MM.1S (cell line): ENCODE data around the gene TTC27.

Experiments used
- DNase-seq: peaks from one replicate; pipeline ENCODE4 v3.0.0-alpha.2; 2015
- H2AFZ ChIP-seq: fragments of 300-600 bp; sonication (generic); 2 replicates; pipeline ENCODE4 v1.6.0; 2016; ENCODE audit warnings: antibody characterized with exemption, low read length
- H3F3A ChIP-seq: fragments of 300-600 bp; sonication (generic); 2 replicates; pipeline ENCODE4 v1.6.1; 2016; ENCODE audit warnings: mild to moderate bottlenecking, antibody characterized with exemption, low read length, moderate library complexity, mixed read lengths; ENCODE audit not compliant: insufficient read depth
- H3K27ac ChIP-seq: fragments of 300-600 bp; sonication (generic); 2 replicates; pipeline ENCODE4 v1.5.1; 2016; ENCODE audit warnings: mild to moderate bottlenecking, low read length
- H3K27me3 ChIP-seq: fragments of 300-600 bp; sonication (generic); replicated peaks from 2 replicates; pipeline ENCODE4 v1.6.0; 2016; ENCODE audit warnings: low read length; ENCODE audit not compliant: insufficient read depth
- H3K36me3 ChIP-seq: fragments of 300-600 bp; sonication (generic); replicated peaks from 2 replicates; pipeline ENCODE4 v1.6.1; 2016; ENCODE audit warnings: mild to moderate bottlenecking, low read length, mixed read lengths; ENCODE audit not compliant: insufficient read depth
- H3K4me1 ChIP-seq: fragments of 300-600 bp; sonication (generic); 2 replicates; pipeline ENCODE4 v1.6.1; 2016; ENCODE audit warnings: low read length, mixed read lengths
- H3K4me2 ChIP-seq: fragments of 300-600 bp; sonication (generic); 2 replicates; pipeline ENCODE4 v1.6.0; 2016; ENCODE audit warnings: low read depth, low read length
- H3K4me3 ChIP-seq: fragments of 300-600 bp; sonication (generic); 2 replicates; pipeline ENCODE4 v1.5.1; 2016; ENCODE audit warnings: low read length, mixed read lengths
- H3K79me2 ChIP-seq: fragments of 300-600 bp; sonication (generic); 2 replicates; pipeline ENCODE4 v1.6.1; 2016; ENCODE audit warnings: mixed run types, low read length, mixed read lengths
- H3K9ac ChIP-seq: fragments of 300-600 bp; sonication (generic); 2 replicates; pipeline ENCODE4 v1.6.1; 2016; ENCODE audit warnings: low read length, mixed read lengths
- H3K9me2 ChIP-seq: fragments of 300-600 bp; sonication (generic); replicated peaks from 2 replicates; pipeline ENCODE4 v1.6.1; 2016; ENCODE audit warnings: mild to moderate bottlenecking, low read length, mixed read lengths; ENCODE audit not compliant: insufficient read depth
- H3K9me3 ChIP-seq: fragments of 300-600 bp; sonication (generic); replicated peaks from 2 replicates; pipeline ENCODE4 v1.6.1; 2016; ENCODE audit warnings: mild to moderate bottlenecking, low read length, mixed read lengths; ENCODE audit not compliant: insufficient read depth
- H4K20me1 ChIP-seq: fragments of 300-600 bp; sonication (generic); 2 replicates; pipeline ENCODE4 v1.6.1; 2016; ENCODE audit warnings: mild to moderate bottlenecking, low read length, moderate library complexity, mixed read lengths; ENCODE audit not compliant: insufficient read depth
- EZH2 ChIP-seq: fragments of 300-600 bp; sonication (generic); optimal IDR thresholded peaks from 2 replicates; pipeline ENCODE3; 2017; ENCODE audit warnings: low read depth, mild to moderate bottlenecking, antibody characterized with exemption, low read length, mixed read lengths
- EZH2phosphoT487 ChIP-seq: fragments of 300-600 bp; sonication (generic); IDR thresholded peaks from 2 replicates; pipeline ENCODE4 v1.6.1; 2018; ENCODE audit warnings: antibody characterized with exemption, low read length
- TF ChIP-seq, protein P1 (sequence below): fragments of 300-600 bp; sonication (generic); IDR thresholded peaks from 2 replicates; pipeline ENCODE4 v1.5.1; 2016; ENCODE audit warnings: antibody characterized with exemption, low read length, mixed read lengths

The TTC27 gene

DNA sequence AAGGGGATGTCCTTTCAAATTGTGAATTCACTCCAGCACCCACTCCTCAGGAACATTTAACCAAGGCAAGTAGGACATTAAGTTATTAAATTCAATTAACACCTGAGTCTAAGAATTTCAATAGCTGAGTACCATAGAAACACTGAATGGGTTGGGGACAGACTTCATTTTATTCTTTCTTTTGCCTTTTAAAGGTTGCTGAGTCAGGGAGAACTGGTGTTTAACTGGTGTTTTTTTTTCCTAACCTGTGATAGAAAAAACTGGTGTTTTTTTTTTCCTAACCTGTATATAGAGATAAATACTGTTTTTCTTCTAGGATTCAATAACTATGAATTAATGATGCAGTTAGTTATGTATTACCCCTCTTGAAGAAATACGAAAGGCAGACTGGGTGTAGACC, 38.9 kb downstream of the TTC27 start:
- H3K4me2 ChIP-seq = no peak overlapping the region
- no peaks in the 10 kb centered on the region for H3F3A ChIP-seq
- TF ChIP-seq EZH2phosphoT487 (no peak), EZH2 (no peak)
- TF ChIP-seq, protein P1, sequence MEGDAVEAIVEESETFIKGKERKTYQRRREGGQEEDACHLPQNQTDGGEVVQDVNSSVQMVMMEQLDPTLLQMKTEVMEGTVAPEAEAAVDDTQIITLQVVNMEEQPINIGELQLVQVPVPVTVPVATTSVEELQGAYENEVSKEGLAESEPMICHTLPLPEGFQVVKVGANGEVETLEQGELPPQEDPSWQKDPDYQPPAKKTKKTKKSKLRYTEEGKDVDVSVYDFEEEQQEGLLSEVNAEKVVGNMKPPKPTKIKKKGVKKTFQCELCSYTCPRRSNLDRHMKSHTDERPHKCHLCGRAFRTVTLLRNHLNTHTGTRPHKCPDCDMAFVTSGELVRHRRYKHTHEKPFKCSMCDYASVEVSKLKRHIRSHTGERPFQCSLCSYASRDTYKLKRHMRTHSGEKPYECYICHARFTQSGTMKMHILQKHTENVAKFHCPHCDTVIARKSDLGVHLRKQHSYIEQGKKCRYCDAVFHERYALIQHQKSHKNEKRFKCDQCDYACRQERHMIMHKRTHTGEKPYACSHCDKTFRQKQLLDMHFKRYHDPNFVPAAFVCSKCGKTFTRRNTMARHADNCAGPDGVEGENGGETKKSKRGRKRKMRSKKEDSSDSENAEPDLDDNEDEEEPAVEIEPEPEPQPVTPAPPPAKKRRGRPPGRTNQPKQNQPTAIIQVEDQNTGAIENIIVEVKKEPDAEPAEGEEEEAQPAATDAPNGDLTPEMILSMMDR = no peak
- H3K4me1 ChIP-seq = no peaks in the 10 kb centered on the region
- no peaks in the 10 kb centered on the region for H3K9me2 ChIP-seq
- H3K9me3 ChIP-seq = no peaks in the 10 kb centered on the region
- H3K27ac ChIP-seq = no peak overlapping the region
- no peak overlapping the region for H2AFZ ChIP-seq
- H4K20me1 ChIP-seq = no peaks in the 10 kb centered on the region
- H3K36me3 ChIP-seq = no peaks in the 10 kb centered on the region
- DNase-seq = no peak
- no peak overlapping the region for H3K4me3 ChIP-seq
- H3K27me3 ChIP-seq = no peaks in the 10 kb centered on the region
- no peaks in the 10 kb centered on the region for H3K79me2 ChIP-seq
- no peak overlapping the region for H3K9ac ChIP-seq

DNA sequence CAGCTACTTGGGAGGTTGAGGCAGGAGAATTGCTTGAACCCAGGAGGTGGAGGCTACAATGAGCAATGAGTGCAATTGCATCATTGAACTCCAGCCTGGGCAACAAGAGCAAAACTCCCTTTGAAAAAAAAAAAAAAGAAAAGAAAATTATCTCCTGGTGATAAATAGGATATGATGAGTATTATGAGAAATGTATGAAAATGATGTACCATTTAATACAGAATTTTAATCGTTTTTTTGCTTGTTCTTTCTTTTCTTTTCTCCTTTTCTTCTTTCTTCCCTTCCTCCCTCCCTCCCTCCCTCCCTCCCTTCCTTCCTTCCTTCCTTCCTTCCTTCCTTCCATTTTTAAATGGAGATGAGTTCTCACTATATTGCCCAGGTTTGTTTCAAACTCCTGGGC, 40.4 kb downstream of the TTC27 start:
- H3K27ac ChIP-seq = no peak overlapping the region

DNA sequence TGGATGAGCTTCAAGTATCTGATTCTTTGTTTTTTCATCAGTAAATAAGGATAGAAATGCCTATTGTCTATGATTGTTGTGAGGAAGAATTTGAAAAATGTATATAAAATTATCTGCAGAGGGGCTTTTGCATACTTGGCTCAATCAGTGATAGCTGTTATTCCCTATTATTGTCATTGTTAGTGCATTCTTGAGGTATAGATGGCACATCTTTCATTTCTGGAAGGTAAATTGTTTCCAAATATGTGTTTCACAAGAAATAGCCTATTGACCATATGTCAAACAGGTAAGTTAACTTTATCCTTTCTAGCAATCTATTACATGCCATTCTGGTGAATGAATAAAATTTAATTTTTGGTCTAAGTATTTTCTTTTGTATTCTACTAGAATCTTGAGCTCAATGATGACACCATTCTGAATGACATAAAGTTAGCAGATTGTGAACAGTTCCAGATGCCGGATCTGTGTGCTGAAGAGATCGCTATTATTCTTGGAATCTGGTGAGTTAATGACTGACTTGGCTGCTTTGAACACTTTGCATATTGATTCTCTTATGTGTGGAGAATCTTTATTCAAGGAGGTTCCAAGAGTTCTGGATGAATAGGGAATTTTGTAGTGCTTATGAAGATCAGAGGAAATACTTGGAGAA, 44.2 kb downstream of the TTC27 start:
- no peaks in the 10 kb centered on the region for H3K9me3 ChIP-seq
- H3K27me3 ChIP-seq = no peaks in the 10 kb centered on the region
- no peak overlapping the region for H3K4me2 ChIP-seq
- H3F3A ChIP-seq = no peaks in the 10 kb centered on the region
- no peaks in the 10 kb centered on the region for H3K79me2 ChIP-seq
- H3K9me2 ChIP-seq = no peaks in the 10 kb centered on the region
- H3K27ac ChIP-seq = no peak overlapping the region
- no peak overlapping the region for H3K9ac ChIP-seq
- no peak for DNase-seq
- H3K36me3 ChIP-seq = no peaks in the 10 kb centered on the region
- TF ChIP-seq EZH2phosphoT487 (no peak), EZH2 (no peak)
- TF ChIP-seq, protein P1 = no peak
- H3K4me1 ChIP-seq = no peaks in the 10 kb centered on the region
- no peak overlapping the region for H2AFZ ChIP-seq
- no peak overlapping the region for H3K4me3 ChIP-seq
- H4K20me1 ChIP-seq = no peaks in the 10 kb centered on the region

More for the DNA sequence above, 40.4 kb downstream of the TTC27 start:
- Histone ChIP-seq H2AFZ (no peak overlapping the region), H3K9me2 (no peaks in the 10 kb centered on the region), H3K36me3 (no peaks in the 10 kb centered on the region), H3K4me1 (no peaks in the 10 kb centered on the region), H3K79me2 (no peaks in the 10 kb centered on the region), H3K9ac (no peak overlapping the region), H3F3A (no peaks in the 10 kb centered on the region), H3K9me3 (no peaks in the 10 kb centered on the region), H3K4me3 (no peak overlapping the region), H3K27me3 (no peaks in the 10 kb centered on the region), H3K4me2 (no peak overlapping the region), H4K20me1 (no peaks in the 10 kb centered on the region)
- no peak for DNase-seq
- no peak for TF ChIP-seq EZH2

DNA sequence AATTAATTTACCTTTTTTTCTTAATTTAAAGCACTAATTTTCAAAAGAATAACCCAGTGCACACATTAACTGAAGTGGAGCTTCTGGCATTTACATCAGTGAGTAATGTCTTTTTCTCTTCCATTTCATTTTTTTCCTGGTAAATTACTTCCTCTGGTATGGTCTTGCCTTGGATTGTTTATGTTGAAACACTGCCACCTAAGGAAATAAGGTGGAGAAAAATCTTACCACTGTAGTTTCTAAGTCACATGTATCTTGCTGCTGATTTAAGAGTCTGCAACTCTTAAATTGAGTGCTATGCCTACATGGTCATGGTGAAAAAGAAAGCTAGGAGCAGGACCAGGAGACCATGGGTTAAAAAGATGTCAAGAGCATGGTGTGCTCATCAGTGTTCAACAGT, 51.0 kb downstream of the TTC27 start:
- TF ChIP-seq EZH2phosphoT487 (no peak), EZH2 (no peak)
- TF ChIP-seq, protein P1 = no peak
- no peak overlapping the region for H3K9ac ChIP-seq
- no peaks in the 10 kb centered on the region for H4K20me1 ChIP-seq
- H3F3A ChIP-seq = no peaks in the 10 kb centered on the region
- H3K27ac ChIP-seq = no peak overlapping the region
- no peak overlapping the region for H3K4me3 ChIP-seq
- H3K36me3 ChIP-seq = no peaks in the 10 kb centered on the region; the same call in 1 of the 2 replicates
- H3K27me3 ChIP-seq = no peaks in the 10 kb centered on the region
- no peaks in the 10 kb centered on the region for H3K9me3 ChIP-seq
- DNase-seq = no peak
- no peaks in the 10 kb centered on the region for H3K4me1 ChIP-seq
- no peaks in the 10 kb centered on the region for H3K79me2 ChIP-seq
- H3K4me2 ChIP-seq = no peak overlapping the region
- H3K9me2 ChIP-seq = no peaks in the 10 kb centered on the region
- no peak overlapping the region for H2AFZ ChIP-seq
